ENCODE measurements around the gene TIMM44.
"Not testable (repeated sequence)": the region's sequence is repeated elsewhere in the genome, so short reads cannot be mapped to it uniquely, and the experiment has no call there.

The TIMM44 gene

DNA sequence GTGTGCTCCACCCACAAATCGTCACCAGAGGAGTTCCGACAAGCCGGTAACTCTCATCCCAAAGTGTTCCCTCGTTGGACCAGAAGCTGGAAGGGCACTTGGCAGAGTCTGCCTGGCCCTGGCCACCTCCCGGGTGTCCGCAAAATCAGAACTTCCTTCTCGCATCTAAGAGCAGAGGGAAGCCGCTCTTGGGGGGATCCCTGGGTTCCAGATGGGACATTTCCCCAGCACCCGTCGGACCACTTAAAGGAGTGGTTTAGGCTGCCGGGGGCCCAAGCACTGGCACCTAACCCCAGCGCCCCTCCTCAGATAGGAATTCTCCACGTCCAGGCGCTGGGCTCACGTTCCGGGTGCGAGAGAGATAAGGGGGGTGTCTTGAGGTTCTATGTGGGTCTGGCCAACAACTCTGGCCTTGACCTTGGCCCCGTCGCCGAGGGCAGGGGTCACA is 40.6 kb downstream of the TIMM44 start:
- DNase-seq (ENCODE audit: low read depth in 2 of 2, low spot score in 1 of 2), result no peak

DNA sequence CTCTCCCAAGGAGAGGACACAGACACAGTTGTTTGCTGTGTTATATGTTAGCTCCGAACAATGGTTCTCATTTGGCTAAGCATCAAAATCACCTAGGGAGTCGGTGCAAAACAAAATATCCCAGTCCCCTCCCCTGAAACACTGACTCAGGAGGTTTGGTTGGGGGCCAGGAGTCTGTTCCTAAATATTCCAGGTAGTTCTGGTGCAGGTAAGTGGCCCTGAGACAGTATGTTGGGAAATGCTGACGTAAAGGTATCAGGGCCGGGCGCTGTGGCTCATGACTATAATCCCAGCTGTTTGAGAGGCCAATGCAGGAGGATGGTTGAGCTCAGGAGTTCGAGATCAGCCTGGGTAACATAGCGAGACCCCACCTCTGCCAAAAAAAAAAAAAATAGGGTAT is 42.1 kb downstream of the TIMM44 start:
- DNase-seq (ENCODE audit: low read depth in 2 of 2, low spot score in 1 of 2), result no peak

DNA sequence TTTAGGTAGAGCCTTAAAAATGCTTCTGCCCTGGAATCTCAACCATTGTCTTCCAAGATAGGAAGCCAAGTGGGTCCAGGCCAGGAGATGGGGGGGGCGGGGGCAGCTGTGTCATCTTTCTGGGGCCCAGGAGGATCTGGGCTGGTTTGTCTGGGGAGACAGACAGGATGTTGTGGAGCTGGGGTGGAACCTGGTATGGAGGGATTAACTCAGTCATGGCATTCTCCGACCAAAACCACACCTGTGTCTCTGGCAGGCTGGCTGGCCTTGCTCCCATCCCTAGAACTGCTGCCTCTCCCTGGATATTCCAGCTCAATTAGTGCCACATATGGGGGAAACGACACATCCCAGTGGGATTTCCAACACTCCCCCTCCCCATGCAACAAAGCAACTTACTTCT is 42.5 kb downstream of the TIMM44 start:
- DNase-seq (ENCODE audit: low read depth in 2 of 2, low spot score in 1 of 2), result no peak

DNA sequence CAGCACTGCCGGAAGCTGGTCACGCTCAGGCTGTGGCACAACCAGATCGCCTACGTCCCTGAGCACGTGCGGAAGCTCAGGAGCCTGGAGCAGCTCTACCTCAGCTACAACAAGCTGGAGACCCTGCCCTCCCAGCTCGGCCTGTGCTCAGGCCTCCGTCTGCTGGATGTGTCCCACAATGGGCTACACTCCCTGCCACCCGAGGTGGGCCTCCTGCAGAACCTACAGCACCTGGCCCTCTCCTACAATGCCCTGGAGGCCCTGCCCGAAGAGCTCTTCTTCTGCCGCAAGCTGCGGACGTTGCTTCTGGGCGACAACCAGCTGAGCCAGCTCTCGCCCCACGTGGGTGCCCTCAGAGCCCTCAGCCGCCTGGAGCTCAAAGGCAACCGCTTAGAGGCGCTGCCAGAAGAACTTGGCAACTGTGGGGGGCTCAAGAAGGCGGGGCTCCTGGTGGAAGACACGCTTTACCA is 43.0 kb downstream of the TIMM44 start:
- DNase-seq (ENCODE audit: low read depth in 2 of 2, low spot score in 1 of 2), result no peak

DNA sequence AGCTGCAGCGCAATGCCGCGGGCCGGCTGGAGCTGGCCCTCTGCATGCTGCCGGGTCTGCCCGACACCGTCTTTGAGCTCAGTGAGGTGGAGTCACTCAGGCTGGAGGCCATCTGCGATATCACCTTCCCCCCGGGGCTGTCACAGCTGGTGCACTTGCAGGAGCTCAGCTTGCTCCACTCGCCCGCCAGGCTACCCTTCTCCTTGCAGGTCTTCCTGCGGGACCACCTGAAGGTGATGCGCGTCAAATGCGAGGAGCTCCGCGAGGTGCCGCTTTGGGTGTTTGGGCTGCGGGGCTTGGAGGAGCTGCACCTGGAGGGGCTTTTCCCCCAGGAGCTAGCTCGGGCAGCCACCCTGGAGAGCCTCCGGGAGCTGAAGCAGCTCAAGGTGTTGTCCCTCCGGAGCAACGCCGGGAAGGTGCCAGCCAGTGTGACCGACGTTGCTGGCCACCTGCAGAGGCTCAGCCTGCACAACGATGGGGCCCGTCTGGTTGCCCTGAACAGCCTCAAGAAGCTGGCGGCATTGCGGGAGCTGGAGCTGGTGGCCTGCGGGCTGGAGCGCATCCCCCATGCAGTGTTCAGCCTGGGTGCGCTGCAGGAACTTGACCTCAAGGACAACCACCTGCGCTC is 43.6 kb downstream of the TIMM44 start:
- DNase-seq (ENCODE audit: low read depth in 2 of 2, low spot score in 1 of 2), result no peak

DNA sequence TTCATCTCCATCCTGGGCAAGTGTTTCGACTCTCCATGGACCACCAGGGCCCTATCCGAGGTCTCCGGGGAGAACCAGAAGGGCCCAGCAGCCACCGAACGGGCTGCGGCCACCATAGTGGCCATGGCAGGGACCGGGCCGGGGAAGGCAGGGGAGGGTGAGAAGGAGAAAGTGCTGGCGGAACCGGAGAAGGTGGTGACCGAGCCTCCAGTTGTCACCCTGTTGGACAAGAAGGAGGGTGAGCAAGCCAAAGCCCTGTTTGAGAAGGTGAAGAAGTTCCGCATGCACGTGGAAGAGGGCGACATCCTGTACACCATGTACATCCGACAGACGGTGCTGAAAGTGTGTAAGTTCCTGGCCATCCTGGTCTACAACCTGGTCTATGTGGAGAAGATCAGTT is 44.5 kb downstream of the TIMM44 start:
- no peak for DNase-seq (ENCODE audit: low read depth in 2 of 2, low spot score in 1 of 2)

DNA sequence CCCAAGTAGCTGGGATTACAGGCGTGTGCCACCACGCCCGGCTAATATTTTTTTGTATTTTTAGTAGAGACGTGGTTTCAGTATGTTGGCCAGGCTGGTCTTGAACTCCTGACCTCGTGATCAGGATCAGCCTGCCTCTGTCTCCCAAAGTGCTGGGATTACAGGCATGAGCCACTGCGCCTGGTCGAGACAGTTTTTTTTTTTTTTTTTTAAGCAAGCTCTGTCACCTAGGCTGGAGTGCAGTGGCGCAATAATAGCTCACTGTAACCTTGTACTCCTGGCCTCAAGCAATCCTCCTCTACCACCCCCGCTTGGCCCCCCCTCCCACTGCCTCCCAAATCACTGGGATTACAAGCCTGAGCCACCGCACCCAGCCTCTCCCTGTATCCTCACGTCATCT is 46.2 kb downstream of the TIMM44 start:
- no peak for DNase-seq (ENCODE audit: low read depth in 2 of 2, low spot score in 1 of 2)

DNA sequence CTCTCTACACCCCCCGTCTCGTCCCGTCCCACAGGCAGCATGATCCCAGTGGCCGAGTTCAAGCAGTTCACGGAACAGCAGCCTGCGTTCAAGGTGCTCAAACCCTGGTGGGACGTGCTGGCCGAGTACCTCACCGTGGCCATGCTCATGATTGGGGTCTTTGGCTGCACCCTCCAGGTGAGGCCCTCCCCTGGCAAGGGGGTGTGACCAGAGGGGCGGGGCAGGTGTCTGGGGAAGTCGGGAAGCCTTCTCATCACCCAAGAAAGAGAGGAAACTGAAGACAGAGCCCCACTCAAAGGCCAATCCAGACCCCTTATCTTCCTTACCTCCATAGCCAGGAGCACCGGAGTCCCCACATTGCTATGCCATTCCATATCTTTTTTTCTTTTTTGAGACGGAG is 47.9 kb downstream of the TIMM44 start:
- DNase-seq (ENCODE audit: low read depth in 2 of 2, low spot score in 1 of 2), result no peak

DNA sequence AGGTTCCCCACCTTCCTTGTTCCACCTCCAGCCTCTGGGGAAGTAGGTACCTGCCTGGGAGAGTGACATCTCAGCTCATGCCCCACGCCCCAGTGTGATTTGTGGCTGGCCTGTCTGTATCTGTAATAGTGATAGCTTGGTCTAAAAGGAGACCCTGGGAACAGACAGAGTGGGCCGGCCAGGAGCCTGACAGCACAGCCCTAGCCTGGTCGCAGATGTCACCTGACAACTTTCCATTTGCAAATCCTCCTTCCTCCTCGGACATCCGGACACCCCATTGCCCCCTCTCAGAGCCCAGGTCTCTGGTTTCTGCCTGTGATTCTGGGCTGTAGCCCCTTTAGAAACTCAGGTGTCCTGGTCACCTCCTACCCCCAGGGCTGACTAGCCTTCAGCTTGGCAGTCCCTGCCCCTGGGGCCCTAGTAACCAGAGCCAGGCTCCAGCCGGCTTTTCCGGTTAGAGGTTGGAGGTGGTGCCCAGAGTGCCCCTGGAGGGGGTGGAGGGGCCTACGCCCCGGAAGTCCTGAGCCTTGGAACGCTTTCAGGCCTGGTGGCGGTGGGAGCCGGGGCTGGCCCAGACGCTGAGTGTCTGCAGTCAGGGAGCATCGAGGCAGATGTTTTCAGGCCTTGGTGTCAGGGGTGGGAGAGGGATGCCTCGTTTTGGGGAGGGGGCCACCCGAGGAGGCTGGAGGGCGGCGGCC is 48.7 kb downstream of the TIMM44 start:
- DNase-seq (ENCODE audit: low read depth in 2 of 2, low spot score in 1 of 2), result no peak

DNA sequence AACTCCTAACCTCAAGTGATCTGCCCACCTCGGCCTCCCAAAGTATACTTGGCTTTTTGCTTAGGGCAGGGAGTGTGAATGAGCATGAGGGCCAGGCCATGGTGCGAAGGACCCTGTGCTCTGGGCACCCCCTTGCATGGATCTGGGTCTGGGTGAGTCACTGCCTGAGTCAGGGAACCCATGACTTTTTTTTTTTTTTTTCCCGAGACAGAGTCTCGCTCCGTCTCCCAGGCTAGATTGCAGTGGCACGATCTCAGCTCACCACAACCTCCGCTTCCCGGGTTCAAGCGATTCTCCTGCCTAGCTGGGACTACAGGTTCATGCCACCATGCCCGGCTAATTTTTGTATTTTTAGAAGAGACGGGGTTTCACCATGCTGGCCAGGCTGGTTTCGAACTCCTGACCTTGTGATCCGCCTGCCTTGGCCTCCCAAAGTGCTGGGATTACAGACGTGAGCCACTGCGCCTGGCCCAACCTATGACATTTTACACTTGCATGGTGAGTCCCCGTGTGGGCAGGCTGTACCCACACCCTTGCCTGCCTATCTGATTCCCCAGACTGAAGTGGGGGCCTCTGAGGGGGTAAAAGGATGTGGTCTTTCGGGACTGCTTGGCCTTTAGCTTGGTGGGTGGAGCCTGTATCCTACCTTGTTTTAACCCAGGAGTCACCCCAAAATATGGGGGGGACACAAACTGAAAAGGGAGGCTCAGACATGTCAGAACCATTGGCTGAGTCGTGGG is 49.9 kb downstream of the TIMM44 start:
- DNase-seq (ENCODE audit: low read depth in 2 of 2, low spot score in 1 of 2), result not testable (repeated sequence)

DNA sequence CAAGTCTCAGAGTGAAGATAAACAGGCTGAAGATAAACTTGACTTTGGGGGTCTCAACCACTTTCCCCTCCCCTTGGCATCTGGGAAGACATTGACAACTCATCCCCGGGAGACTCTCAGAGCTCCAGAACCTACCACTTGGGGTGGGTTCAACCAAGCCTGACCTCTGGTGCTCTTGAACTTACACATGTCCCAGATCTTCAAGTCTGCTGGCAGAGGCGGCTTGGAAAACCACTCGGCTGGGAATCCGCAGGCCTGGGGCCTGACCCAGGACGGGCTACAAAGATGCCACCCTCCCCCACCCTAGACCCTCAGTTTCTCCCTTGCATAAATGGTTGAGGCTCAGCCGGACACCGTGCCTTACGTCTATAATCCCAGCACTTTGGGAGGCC is 54.6 kb downstream of the TIMM44 start:
- DNase-seq (ENCODE audit: low read depth in 2 of 2, low spot score in 1 of 2), result no peak

DNA sequence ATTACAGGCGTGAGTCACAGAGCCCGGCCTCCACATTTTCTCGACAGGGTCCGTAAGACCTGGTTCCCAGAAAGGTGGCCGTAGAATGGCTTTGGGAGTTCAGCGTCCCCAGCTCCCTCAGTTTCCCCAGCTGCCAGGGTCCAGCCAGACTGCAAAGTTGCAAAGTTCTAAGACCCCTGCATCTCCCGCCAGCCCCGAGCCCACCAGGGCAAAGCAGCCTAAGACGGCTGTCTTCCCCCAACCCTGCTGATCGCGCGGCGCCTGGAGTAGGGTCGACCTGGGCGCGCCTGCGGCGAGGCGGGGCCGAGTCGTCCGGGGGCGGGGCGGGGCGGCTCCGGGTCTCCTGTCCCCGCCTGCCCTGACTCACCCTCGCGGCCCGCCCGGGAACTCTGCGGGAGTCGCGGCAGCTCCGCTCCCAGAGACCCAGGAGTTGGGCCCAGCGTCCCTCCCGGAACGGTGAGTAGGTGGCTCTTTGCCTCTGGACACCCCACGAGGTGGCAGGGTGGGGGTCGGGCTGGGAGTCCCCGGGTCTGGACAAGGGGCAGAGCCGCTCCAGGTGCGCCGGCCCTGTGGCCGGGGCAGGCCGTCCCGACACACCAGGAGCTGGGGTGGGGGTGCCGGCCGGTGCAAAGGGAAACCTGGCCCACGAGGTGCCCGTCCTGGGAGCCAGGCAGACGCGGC is 55.2 kb downstream of the TIMM44 start, which contains the start of gene LRRC8E:
LRRC8E (plus strand) TSS at position 366 of the 681 bp plus-strand sequence. CDS start 7,094 bp downstream, outside the sequence.
- DNase-seq (ENCODE audit: low read depth in 2 of 2, low spot score in 1 of 2), result peak in 1 of 2 donors; percentile 16

DNA sequence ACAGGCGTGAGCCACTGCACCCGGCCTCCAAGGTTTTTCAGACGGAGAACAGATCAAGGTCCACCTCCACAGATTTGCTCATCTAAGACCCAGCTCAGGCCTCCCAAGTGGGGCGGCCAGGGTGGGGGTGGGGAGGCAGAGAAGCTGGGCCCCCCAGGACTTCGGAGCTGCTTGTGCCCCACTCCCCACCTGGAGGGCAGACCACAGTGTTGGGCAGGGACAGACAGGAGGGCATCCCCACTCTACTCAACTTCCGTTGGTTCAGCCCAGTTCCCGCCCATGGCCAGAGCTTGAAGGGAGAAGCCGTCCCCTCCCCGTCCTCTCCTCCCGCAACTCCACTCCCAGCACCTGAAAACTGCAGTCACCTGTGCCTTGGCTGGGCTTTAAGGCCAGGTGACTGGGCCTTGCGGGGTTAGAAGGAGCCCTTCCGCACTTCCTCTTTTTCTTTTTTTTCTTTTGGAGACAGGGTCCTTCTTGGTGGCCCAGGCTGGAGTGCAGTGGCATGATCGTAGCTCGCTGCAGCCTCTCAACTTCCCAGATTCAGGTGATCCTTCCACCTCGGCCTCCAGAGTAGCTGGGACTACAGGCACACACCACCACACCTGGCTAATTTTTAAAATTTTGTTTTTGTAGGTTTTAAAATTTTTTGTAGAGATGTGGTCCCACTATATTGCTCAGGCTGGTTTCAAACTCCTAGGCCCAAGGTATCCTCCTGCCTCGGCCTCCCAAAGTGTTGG is 55.9 kb downstream of the TIMM44 start:
- no peak for DNase-seq (ENCODE audit: low read depth in 2 of 2, low spot score in 1 of 2)

DNA sequence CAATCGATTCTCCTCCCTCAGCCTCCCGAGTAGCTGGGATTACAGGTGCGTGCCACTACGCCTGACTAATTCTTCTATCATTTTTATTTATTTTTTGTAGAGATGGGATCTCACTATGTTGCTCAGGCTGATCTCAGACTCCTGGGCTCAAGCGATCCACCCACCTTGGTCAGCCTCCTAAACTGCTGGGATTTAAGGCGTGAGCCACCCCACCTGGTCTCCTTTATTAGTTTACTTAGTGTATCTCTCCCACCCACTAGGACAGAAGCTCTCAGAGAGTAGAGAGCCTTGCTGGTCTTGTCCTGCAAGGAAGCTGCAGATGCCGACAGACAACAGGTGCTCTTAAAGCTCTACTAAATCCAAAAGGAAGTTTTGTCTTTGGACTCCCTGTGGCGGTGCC is 57.6 kb downstream of the TIMM44 start:
- no peak for DNase-seq (ENCODE audit: low read depth in 2 of 2, low spot score in 1 of 2)

DNA sequence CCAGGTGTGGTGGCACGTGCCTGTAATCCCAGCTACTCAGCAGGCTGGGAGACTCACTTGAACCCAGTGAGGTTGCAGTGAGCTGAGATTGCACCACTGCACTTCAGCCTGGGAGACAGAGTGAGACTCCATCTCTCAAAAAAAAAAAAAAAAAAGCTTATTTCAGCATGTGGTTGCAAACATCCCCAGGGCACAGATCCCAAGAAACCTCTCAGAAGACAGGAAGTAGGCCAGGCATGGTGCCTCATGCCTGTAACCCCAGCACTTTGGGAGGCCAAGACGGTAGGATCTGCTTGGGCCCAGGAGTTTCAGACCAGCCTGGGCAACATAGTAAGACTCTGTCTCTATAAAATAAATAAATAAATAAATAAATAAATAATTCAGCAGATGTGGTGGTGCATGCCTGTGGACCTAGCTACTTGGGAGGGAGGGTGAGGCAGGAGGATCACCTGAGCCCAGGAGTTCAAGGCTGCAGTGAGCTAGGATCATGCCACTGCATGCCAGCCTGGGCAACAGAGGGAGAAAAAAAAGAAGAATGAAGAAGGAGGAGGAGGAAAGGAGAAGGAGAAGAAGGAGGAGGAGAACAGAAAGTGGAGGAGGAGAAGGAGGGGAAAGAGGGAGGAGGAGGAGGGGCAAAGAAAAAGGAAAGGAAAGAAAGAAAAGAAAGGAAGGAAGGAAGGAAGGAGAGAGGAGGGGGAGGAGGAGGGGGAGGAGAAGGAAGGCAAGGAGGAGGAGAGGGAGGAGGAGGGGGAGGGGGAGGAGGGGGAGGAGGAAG is 59.5 kb downstream of the TIMM44 start:
- DNase-seq (ENCODE audit: low read depth in 2 of 2, low spot score in 1 of 2), result no peak

DNA sequence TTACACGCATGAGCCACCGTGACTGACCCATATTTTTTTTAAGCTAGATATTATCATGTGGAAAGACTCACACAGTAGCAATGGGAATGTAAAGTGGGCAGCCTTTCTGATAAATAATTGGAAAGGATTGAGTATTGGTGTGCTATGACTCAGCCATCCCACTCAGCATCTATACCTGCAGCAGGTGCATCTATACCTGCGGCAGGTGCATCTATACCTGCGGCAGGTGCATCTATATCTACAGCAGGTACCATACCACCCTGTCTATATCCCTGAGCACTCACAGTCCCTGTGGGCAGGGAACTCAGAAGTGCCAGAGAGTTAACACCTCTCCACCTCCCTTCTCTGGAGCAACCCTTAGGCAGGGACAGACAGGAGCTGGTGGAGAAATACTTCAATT is 60.4 kb downstream of the TIMM44 start:
- no peak for DNase-seq (ENCODE audit: low read depth in 2 of 2, low spot score in 1 of 2)

DNA sequence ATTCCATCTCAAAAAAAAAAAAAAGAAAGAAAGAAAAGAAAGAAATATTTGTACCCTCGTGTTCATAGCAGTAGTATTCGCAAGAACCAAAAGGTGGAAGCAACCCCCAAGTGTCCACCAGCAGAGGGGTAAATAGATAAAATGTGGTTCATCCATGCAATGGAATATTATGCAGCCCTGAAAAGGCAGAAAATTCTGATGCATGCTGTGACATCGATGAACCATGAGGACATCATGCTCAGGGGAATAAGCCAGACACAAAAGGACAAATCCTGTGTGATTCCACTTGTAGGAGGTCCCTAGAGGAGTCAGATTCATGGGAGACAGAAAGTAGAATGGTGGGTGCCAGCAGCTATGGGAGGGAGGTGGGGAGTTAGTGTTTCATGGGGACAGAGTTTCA is 61.6 kb downstream of the TIMM44 start:
- DNase-seq (ENCODE audit: low read depth in 2 of 2, low spot score in 1 of 2), result no peak

DNA sequence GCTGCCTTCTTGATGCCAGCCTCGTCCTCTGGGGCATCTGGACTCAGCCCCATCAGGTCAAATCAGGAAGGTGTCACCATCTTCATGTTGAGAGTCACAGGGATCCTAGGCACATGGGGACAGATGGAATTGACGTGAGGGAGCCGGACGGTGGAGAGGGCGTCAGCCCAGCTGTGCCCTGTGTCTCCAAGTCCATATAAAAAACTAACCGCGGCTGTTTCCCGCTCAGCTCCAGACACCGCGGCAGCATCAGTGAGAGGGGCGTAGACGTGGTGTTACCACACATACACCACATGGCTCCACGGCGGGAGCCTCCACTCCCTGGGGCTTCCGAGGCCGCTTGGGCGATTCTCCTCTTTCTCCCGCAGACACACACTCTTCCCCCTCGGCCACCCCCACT is 63.6 kb downstream of the TIMM44 start:
- DNase-seq (ENCODE audit: low read depth in 2 of 2, low spot score in 1 of 2), result no peak

DNA sequence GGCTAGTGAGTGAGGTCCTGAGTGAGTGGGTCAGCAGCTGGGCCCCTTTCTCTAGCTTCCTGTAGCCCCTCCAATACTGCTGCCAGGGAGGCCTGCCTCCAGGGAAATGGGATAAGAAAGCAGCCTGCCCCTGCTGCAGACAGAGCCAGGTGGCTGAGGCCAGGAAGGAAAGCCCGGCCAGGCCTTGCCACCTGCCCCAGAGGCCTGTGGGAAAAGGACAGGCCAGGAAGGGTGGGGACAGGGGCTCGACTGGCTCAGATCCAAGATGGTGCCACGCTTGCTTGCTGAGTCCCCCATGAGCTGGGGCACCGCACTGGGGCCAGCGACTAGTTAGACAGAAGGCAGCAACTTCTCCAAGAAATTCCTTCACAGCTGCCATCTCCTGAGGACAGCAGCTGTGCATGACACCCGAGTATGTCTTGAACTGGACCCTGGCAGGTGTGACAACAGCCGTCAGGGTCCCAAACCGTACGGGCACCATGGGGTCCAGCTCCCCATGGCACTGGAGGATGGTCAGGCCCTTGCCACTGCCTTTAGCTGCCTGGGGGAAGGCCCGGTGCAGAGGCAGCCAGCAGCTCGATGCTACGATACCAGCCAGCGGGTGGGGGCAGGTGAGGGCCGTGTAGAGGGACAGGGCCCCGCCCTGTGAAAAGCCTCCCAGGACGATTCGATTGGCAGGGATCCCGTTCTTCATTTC is 64.2 kb downstream of the TIMM44 start:
- no peak for DNase-seq (ENCODE audit: low read depth in 2 of 2, low spot score in 1 of 2)
